ENCODE data around the gene AGBL4.
"Not testable (repeated sequence)": the region's sequence is repeated elsewhere in the genome, so short reads cannot be mapped to it uniquely, and the experiment has no call there.

The AGBL4 gene

GRCh38 chr1:49435291-49435690 lies 588.5 kb downstream of the AGBL4 start:
- DNase-seq (ENCODE audit: low read depth): no peak

- no peak for DNase-seq (ENCODE audit: low read depth)
These were observed 599.0 kb downstream of the AGBL4 start for GRCh38 chr1:49424782-49425181.

- no peak for DNase-seq (ENCODE audit: low read depth)
These were observed 607.0 kb downstream of the AGBL4 start for GRCh38 chr1:49416758-49417157.

GRCh38 chr1:49408346-49408745 lies 615.4 kb downstream of the AGBL4 start:
- DNase-seq (ENCODE audit: low read depth): no peak

GRCh38 chr1:49397086-49397485 lies 626.7 kb downstream of the AGBL4 start:
- no peak for DNase-seq (ENCODE audit: low read depth)

GRCh38 chr1:49394200-49394599 lies 629.6 kb downstream of the AGBL4 start:
- DNase-seq (ENCODE audit: low read depth): no peak

- no peak for DNase-seq (ENCODE audit: low read depth)
These were observed 634.1 kb downstream of the AGBL4 start for GRCh38 chr1:49389699-49390098.

GRCh38 chr1:49364676-49365075 lies 659.1 kb downstream of the AGBL4 start:
- DNase-seq (ENCODE audit: low read depth): no peak

- no peak for DNase-seq (ENCODE audit: low read depth)
These were observed 660.1 kb downstream of the AGBL4 start for GRCh38 chr1:49363628-49364027.

GRCh38 chr1:49358036-49358435 lies 665.7 kb downstream of the AGBL4 start:
- no peak for DNase-seq (ENCODE audit: low read depth)

GRCh38 chr1:49356594-49356993 lies 667.2 kb downstream of the AGBL4 start:
- DNase-seq (ENCODE audit: low read depth): no peak

GRCh38 chr1:49351768-49352167 lies 672.0 kb downstream of the AGBL4 start:
- no peak for DNase-seq (ENCODE audit: low read depth)

GRCh38 chr1:49346767-49347349 lies 676.9 kb downstream of the AGBL4 start:
- DNase-seq (ENCODE audit: low read depth): no peak

GRCh38 chr1:49340576-49340975 lies 683.2 kb downstream of the AGBL4 start:
- DNase-seq (ENCODE audit: low read depth): no peak

GRCh38 chr1:49339043-49339442 lies 684.7 kb downstream of the AGBL4 start:
- DNase-seq (ENCODE audit: low read depth): no peak

- DNase-seq (ENCODE audit: low read depth): no peak
These were observed 686.5 kb downstream of the AGBL4 start for GRCh38 chr1:49337251-49337650.

- DNase-seq (ENCODE audit: low read depth): no peak
These were observed 689.8 kb downstream of the AGBL4 start for GRCh38 chr1:49333906-49334305.

GRCh38 chr1:49331066-49331852 lies 692.5 kb downstream of the AGBL4 start:
- no peak for DNase-seq (ENCODE audit: low read depth)

GRCh38 chr1:49323925-49324540 lies 699.7 kb downstream of the AGBL4 start:
- no peak for DNase-seq (ENCODE audit: low read depth)

- DNase-seq (ENCODE audit: low read depth): not testable (repeated sequence)
These were observed 703.3 kb downstream of the AGBL4 start for GRCh38 chr1:49320493-49320892.

GRCh38 chr1:49319426-49319963 lies 704.3 kb downstream of the AGBL4 start:
- DNase-seq (ENCODE audit: low read depth): no peak

- DNase-seq (ENCODE audit: low read depth): no peak
These were observed 705.5 kb downstream of the AGBL4 start for GRCh38 chr1:49318218-49318617.

- DNase-seq (ENCODE audit: low read depth): no peak
These were observed 716.3 kb downstream of the AGBL4 start for GRCh38 chr1:49307457-49307856.
